ENCODE results near the gene BMP4.
A peak's percentile ranks its signal among the peaks of the same experiment; 100 is the strongest.

The BMP4 gene

DNA sequence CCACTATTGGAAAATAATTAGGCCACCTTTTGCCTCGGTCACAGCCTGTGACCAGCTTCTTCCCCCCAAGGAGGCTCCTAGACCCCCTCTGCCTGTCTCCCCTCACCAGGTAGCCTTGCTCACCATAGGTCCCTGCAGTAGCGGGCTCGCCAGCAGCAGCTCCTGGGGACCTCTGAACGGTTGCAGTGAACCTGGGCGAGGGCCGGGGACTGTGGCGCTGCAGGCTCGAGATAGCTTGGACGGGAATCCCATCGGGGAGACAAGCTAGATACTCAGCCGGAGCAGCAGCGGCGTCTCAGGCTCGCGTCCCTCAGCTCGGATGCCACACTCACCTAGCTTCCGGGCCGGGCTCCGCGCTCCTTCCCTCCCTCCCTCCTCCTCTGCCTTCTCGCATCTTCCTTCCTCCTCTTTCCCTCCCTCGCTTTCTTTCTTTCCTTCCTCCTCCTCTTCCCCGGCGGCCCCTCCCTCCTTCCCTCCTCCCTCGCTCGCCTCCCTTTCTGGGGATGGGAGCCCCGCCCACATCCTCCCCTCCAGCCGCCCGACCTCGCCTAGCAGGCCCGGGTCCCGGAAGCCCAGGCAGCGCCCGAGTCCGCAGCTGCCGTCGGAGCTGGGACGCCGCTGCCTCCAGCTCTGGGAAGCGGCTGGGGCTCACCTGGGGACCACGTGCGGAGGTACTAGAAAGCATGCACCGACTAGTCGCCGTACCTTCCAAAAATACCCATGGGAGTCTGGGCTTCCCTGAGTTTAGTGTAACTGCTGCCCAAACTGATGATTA lies at the start of gene BMP4:
Gene BMP4, minus strand, starts transcription at position 399 of the 775 bp plus-strand sequence. CDS start 4,603 bp downstream, outside the sequence.
- TF ChIP-seq, protein P1, sequence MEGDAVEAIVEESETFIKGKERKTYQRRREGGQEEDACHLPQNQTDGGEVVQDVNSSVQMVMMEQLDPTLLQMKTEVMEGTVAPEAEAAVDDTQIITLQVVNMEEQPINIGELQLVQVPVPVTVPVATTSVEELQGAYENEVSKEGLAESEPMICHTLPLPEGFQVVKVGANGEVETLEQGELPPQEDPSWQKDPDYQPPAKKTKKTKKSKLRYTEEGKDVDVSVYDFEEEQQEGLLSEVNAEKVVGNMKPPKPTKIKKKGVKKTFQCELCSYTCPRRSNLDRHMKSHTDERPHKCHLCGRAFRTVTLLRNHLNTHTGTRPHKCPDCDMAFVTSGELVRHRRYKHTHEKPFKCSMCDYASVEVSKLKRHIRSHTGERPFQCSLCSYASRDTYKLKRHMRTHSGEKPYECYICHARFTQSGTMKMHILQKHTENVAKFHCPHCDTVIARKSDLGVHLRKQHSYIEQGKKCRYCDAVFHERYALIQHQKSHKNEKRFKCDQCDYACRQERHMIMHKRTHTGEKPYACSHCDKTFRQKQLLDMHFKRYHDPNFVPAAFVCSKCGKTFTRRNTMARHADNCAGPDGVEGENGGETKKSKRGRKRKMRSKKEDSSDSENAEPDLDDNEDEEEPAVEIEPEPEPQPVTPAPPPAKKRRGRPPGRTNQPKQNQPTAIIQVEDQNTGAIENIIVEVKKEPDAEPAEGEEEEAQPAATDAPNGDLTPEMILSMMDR (IDR thresholded peaks at IDR 0.05; ENCODE audit: insufficient read depth, low read depth, low read length, missing control alignments) = no peak
- peak; percentile 65 for DNase-seq (ENCODE audit: low read depth)
- H3K4me3 ChIP-seq (ENCODE audit: low read depth, low read length) = peak within 1 kb of the TSS; percentile 40

DNA sequence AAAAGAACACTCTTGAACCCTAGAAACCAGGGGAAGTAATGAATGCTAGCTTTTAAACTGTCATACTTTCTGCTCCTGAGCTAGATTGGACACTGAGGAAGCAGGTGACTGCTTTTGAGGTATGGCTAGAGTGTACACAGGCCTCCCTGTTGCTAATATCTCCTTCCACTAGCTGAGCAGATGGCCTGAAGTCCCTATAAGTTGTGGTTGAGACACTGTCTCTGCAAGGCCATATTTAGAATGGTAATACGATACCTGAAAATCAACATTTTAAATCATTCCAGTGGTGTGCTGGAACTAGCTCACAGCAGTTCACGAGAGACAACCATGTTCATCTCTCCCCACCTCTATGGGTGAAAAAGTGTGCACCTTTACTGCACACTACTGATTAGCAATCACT lies 46.4 kb upstream of the BMP4 start:
- DNase-seq (ENCODE audit: low read depth) = no peak
- no peak overlapping the region for H3K4me3 ChIP-seq (ENCODE audit: low read depth, low read length)
- TF ChIP-seq, protein P1 (IDR thresholded peaks at IDR 0.05; ENCODE audit: insufficient read depth, low read depth, low read length, missing control alignments) = no peak

DNA sequence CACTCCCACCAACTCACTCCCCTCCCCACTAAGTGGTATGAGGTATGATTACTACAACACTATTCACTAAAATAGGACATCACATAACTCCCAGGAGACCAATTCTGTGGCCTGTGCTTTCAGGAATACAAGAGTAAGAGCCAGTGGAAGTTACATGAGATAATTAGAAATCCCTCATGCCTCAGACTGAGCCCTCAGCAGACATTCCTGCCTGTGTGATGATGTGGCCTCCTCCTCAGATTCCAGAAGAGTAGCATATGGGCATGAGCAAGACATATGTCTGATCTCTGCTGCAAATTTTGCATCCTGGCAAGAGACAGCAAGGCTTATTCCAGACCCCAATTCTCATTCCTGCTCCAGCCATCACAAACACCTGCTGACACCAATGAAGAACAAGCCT lies 46.0 kb upstream of the BMP4 start:
- no peak for DNase-seq (ENCODE audit: low read depth)
- TF ChIP-seq, protein P1 (IDR thresholded peaks at IDR 0.05; ENCODE audit: insufficient read depth, low read depth, low read length, missing control alignments) = no peak
- no peak overlapping the region for H3K4me3 ChIP-seq (ENCODE audit: low read depth, low read length)

DNA sequence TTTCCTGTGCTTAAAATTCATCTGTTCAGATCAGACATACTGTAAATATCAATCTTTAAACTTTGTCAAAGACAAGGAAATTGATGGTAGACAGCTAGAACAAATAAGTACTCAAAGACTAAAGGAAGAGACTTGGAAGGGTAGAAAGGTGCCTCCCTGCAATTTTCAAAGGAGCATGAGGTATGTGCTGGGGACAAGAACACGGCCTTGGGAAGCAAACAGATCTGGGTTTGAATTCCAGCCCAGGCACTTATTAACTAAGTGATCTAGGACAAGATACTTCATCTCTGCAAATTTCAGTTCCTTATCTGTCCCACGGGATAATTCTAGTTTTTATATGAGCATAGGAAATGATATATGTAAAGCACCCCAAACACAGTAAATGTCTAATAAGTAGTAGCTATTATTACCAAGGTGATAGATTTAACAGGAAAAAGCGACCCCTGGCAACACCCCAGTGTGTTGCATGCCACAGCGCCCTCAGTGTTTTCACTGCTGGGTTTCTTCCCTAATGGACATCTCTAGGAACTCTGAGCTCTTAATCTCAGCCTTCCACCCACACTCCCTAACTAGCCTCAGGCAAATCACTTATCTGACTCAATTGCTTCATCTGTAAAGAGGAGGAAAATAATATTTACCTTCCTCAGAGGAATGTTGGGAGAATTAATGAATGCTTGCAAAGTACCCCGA lies 44.7 kb upstream of the BMP4 start:
- TF ChIP-seq, protein P1 (IDR thresholded peaks at IDR 0.05; ENCODE audit: insufficient read depth, low read depth, low read length, missing control alignments) = no peak
- no peak overlapping the region for H3K4me3 ChIP-seq (ENCODE audit: low read depth, low read length)
- DNase-seq (ENCODE audit: low read depth) = no peak

DNA sequence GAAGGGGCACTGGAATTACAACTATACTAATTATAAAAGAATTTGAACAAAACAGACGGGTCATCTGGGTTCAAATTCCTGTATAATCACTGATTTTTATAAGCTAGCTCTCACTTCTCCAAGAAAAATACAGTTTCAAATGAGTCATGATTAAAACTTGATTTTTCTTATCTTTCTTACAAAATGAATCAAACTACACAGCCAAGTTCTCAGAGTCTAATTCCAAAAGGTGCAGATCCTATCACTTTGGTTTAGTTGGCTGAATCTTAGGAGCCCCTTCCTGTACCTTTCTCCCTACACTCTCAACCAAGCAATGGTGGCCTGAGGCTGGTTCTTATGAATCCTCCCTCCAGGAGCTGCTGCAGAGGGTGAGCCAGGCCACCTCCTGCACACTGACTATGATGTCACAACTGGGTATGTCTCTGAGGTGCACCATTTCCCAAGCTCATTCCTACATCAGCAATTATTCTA lies 43.8 kb upstream of the BMP4 start:
- no peak overlapping the region for H3K4me3 ChIP-seq (ENCODE audit: low read depth, low read length)
- TF ChIP-seq, protein P1 (IDR thresholded peaks at IDR 0.05; ENCODE audit: insufficient read depth, low read depth, low read length, missing control alignments) = no peak
- no peak for DNase-seq (ENCODE audit: low read depth)

DNA sequence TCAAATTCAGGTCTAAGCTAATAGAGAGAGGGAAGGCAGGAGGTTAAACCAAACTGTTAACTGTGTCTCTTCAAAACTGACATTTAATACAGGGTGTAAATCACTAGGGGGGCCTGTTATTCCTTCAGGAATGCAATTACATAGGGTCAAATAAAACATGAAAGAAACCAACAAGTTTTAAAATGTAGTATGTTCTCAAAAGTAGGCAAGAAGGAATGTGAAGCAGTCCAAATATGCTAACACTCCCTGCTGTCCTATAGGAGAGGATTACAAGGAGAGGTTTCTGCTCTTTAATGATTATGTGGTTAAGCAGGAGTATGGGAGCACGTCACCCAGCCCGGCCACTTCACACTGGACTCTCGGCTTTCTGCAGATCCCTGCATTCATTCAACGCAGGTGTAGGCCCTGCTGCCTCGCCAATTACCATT lies 42.5 kb upstream of the BMP4 start:
- no peak for DNase-seq (ENCODE audit: low read depth)
- TF ChIP-seq, protein P1 (IDR thresholded peaks at IDR 0.05; ENCODE audit: insufficient read depth, low read depth, low read length, missing control alignments) = no peak

More for the DNA sequence above, 42.5 kb upstream of the BMP4 start:
- H3K4me3 ChIP-seq (ENCODE audit: low read depth, low read length) = no peak overlapping the region
